Measurements from ENCODE around the gene ZNF839. TPM values are rescaled to one million over a fixed set of nuclear protein-coding genes. Genes with fewer than 3 reads are reported as not detected.

The ZNF839 gene
- polyA plus RNA-seq, 1 of the 3 experiments (the other 2 are of a cell fraction), result 15.4 TPM

GRCh38 chr14:102353126-102353619 is 33.6 kb downstream of the ZNF839 start:
- ChIA-PET POLR2A (no interaction called here), CTCF (no interaction called here)
- Histone ChIP-seq H3K4me2 (no peak overlapping the region), H3K36me3 (replicated peaks in 1 of 2; ENCODE audit: control insufficient read depth in 1 of 2, insufficient read depth in 2 of 2, low read length in 1 of 2) (peaks cover 43 to 44% of the 10 kb centered on the region in 2 experiments), H3K9ac (no peak overlapping the region), H3K4me3 (ENCODE audit: low read depth in 2 of 2, low read length in 1 of 2) (no peak overlapping the region), H3K27ac (ENCODE audit: low read depth in 2 of 2, low read length in 1 of 2) (no peak overlapping the region), H3K9me3 (no peaks in the 10 kb centered on the region), H3K27me3 (ENCODE audit: insufficient read depth) (no peaks in the 10 kb centered on the region), H3F3A (replicated peaks; ENCODE audit: insufficient read depth) (no peaks in the 10 kb centered on the region), H4K20me1 (ENCODE audit: insufficient read depth) (no peaks in the 10 kb centered on the region), H3K9me2 (no peaks in the 10 kb centered on the region), H2AFZ (ENCODE audit: low read depth) (no peak overlapping the region), H3K4me1 (ENCODE audit: control insufficient read depth in 1 of 2, insufficient read depth in 2 of 2, low read depth in 1 of 2, low read length in 1 of 2) (no peaks in the 10 kb centered on the region), H3K79me2 (ENCODE audit: insufficient read depth) (no peaks in the 10 kb centered on the region)
- no peak for TF ChIP-seq RCOR1 (IDR thresholded peaks at IDR 0.05; ENCODE audit: low read length)
- TF ChIP-seq USF1 (IDR thresholded peaks at IDR 0.05; ENCODE audit: borderline replicate concordance, low read depth), result no peak
- DNase-seq, result no peak
- WGBS (ENCODE audit: low lambda C conversion rate), result 97% methylated on average over 6 of the region's 8 CpGs

- H3K9me2 ChIP-seq, result no peaks in the 10 kb centered on the region
- no peaks in the 10 kb centered on the region; a peak in 1 of 4 replicates for H3K4me1 ChIP-seq (ENCODE audit: control insufficient read depth in 1 of 2, insufficient read depth in 2 of 2, low read depth in 1 of 2, low read length in 1 of 2)
- POLR2A ChIA-PET, result no interaction called here
- H3K36me3 ChIP-seq (replicated peaks in 1 of 2; ENCODE audit: control insufficient read depth in 1 of 2, insufficient read depth in 2 of 2, low read length in 1 of 2), result peaks cover 40 to 53% of the 10 kb centered on the region in 2 experiments
- H3K4me3 ChIP-seq (ENCODE audit: low read depth in 2 of 2, low read length in 1 of 2), result no peak overlapping the region
- no peaks in the 10 kb centered on the region for H3F3A ChIP-seq (replicated peaks; ENCODE audit: insufficient read depth)
- H3K9me3 ChIP-seq, result no peaks in the 10 kb centered on the region
- H3K27me3 ChIP-seq (ENCODE audit: insufficient read depth), result no peaks in the 10 kb centered on the region
- 89% methylated on average over 3 of the region's 3 CpGs for WGBS (ENCODE audit: low lambda C conversion rate)
- H3K27ac ChIP-seq (ENCODE audit: low read depth in 2 of 2, low read length in 1 of 2), result no peak overlapping the region
- H3K9ac ChIP-seq, result no peak overlapping the region
- CTCF ChIA-PET, result interaction anchor here (1.3 kb wide), 1 partner anchor 36 kb away, joined by 3 read pairs; the partner anchor contains the start of gene ZNF839
- H3K79me2 ChIP-seq (ENCODE audit: insufficient read depth), result peaks cover 5% of the 10 kb centered on the region
- TF ChIP-seq CHD2 (IDR thresholded peaks at IDR 0.05; ENCODE audit: low read length, partially characterized antibody), result no peak
- no peaks in the 10 kb centered on the region for H4K20me1 ChIP-seq (ENCODE audit: insufficient read depth)
- H3K4me2 ChIP-seq, result no peak overlapping the region
- H2AFZ ChIP-seq (ENCODE audit: low read depth), result no peak overlapping the region
- no peak for DNase-seq
Measured at GRCh38 chr14:102356280-102356679, 36.7 kb downstream of the ZNF839 start.

- Histone ChIP-seq H4K20me1 (ENCODE audit: insufficient read depth) (no peaks in the 10 kb centered on the region), H3K36me3 (replicated peaks in 1 of 2; ENCODE audit: control insufficient read depth in 1 of 2, insufficient read depth in 2 of 2, low read length in 1 of 2) (peaks cover 32 to 35% of the 10 kb centered on the region in 2 experiments), H3K9ac (no peak overlapping the region), H3K79me2 (ENCODE audit: insufficient read depth) (peaks cover 31% of the 10 kb centered on the region), H3K27ac (ENCODE audit: low read depth in 2 of 2, low read length in 1 of 2) (no peak overlapping the region), H3F3A (replicated peaks; ENCODE audit: insufficient read depth) (peaks cover 4% of the 10 kb centered on the region), H3K4me3 (ENCODE audit: low read depth in 2 of 2, low read length in 1 of 2) (no peak overlapping the region), H2AFZ (ENCODE audit: low read depth) (no peak overlapping the region), H3K4me1 (ENCODE audit: control insufficient read depth in 1 of 2, insufficient read depth in 2 of 2, low read depth in 1 of 2, low read length in 1 of 2) (peaks cover 13% of the 10 kb centered on the region in 2 experiments), H3K9me3 (no peaks in the 10 kb centered on the region), H3K4me2 (no peak overlapping the region), H3K9me2 (no peaks in the 10 kb centered on the region), H3K27me3 (ENCODE audit: insufficient read depth) (no peaks in the 10 kb centered on the region)
- no peak for TF ChIP-seq MAX (IDR thresholded peaks at IDR 0.05; ENCODE audit: low read depth)
- no peak for TF ChIP-seq PBX3 (IDR thresholded peaks at IDR 0.05)
- no peak for TF ChIP-seq TEAD4 (IDR thresholded peaks at IDR 0.05; ENCODE audit: borderline replicate concordance, insufficient read depth)
- TF ChIP-seq EZH2phosphoT487 (IDR thresholded peaks at IDR 0.05; ENCODE audit: borderline replicate concordance, low read depth), result no peak
- TF ChIP-seq MXI1 (IDR thresholded peaks at IDR 0.05; ENCODE audit: low read depth, low read length), result no peak
- TF ChIP-seq CTCF (IDR thresholded peaks at IDR 0.05), result no peak
- TF ChIP-seq NRF1 (IDR thresholded peaks at IDR 0.05; ENCODE audit: low read depth, low read length), result no peak
- no peak for TF ChIP-seq ZBTB33 (IDR thresholded peaks at IDR 0.05; ENCODE audit: borderline replicate concordance, low read depth)
- TF ChIP-seq RFX5 (IDR thresholded peaks at IDR 0.05; ENCODE audit: low read length), result no peak
- no peak for TF ChIP-seq NFIC (IDR thresholded peaks at IDR 0.05; ENCODE audit: borderline replicate concordance)
- TF ChIP-seq EP300 (IDR thresholded peaks at IDR 0.05; ENCODE audit: borderline replicate concordance in 1 of 2, low read depth in 1 of 2, low read length in 1 of 2), result no peak
- POLR2A ChIA-PET, result no interaction called here
- CTCF ChIA-PET, result interaction anchor here (1.2 to 1.3 kb wide), 2 partner anchors 79 to 165 kb away, joined by 3 read pairs; no protein-coding TSS in a partner anchor
- no peak for DNase-seq
- WGBS (ENCODE audit: low lambda C conversion rate), result 100% methylated on average over 2 of the region's 2 CpGs
Measured at GRCh38 chr14:102359341-102359740, 39.8 kb downstream of the ZNF839 start.
